GM19099 (cell line): Measurements from ENCODE around the gene DHX29.

Source experiments
- POLR2A ChIP-seq: IDR thresholded peaks from 3 replicates; pipeline ENCODE4 v1.6.1; 2011; ENCODE audit warnings: low read depth; ENCODE audit not compliant: insufficient read length; ENCODE audit errors: extremely low read depth

DHX29 gene, protein sequence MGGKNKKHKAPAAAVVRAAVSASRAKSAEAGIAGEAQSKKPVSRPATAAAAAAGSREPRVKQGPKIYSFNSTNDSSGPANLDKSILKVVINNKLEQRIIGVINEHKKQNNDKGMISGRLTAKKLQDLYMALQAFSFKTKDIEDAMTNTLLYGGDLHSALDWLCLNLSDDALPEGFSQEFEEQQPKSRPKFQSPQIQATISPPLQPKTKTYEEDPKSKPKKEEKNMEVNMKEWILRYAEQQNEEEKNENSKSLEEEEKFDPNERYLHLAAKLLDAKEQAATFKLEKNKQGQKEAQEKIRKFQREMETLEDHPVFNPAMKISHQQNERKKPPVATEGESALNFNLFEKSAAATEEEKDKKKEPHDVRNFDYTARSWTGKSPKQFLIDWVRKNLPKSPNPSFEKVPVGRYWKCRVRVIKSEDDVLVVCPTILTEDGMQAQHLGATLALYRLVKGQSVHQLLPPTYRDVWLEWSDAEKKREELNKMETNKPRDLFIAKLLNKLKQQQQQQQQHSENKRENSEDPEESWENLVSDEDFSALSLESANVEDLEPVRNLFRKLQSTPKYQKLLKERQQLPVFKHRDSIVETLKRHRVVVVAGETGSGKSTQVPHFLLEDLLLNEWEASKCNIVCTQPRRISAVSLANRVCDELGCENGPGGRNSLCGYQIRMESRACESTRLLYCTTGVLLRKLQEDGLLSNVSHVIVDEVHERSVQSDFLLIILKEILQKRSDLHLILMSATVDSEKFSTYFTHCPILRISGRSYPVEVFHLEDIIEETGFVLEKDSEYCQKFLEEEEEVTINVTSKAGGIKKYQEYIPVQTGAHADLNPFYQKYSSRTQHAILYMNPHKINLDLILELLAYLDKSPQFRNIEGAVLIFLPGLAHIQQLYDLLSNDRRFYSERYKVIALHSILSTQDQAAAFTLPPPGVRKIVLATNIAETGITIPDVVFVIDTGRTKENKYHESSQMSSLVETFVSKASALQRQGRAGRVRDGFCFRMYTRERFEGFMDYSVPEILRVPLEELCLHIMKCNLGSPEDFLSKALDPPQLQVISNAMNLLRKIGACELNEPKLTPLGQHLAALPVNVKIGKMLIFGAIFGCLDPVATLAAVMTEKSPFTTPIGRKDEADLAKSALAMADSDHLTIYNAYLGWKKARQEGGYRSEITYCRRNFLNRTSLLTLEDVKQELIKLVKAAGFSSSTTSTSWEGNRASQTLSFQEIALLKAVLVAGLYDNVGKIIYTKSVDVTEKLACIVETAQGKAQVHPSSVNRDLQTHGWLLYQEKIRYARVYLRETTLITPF (N-terminal part only)

DNA sequence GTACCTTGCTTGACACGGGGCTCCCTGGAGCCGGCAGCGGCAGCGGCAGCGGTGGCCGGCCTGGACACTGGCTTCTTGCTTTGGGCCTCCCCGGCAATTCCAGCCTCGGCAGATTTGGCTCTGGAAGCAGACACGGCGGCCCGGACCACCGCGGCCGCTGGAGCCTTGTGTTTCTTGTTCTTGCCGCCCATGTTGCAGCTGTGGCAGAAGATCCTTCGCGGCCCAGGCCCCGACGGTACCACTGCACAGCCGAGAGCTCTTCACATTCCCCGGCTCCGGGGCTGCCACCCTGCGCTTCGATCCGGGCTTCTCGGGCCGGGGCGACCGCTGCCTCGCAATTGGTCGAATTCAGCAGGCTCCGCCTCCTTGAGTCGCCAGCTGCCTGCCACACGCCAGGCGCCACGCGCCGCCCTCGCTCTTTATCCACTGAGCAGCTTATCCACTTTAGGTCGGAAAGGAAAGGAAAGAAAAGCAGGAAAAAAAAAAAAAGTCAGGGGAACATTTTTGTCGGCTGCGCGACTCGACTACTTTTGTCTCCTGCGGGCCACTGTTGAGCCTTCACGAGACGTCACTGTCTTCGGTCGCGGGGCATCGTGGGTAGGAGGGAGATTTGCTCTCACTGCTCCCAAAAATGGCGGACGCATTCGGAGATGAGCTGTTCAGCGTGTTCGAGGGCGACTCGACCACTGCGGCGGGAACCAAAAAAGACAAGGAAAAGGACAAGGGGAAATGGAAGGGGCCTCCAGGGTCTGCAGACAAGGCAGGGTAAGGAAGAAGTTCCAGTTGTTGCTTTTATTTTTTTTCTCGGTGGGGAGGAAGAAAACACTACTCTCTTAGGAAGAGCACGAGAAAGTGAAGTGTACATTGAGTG, at the start of gene DHX29, which contains the start of gene MTREX:
DHX29 (minus strand) TSS at position 312 of the 871 bp plus-strand sequence; CDS start at position 191, 121 bp downstream.
MTREX (plus strand) TSS at position 607 of the 871 bp plus-strand sequence; CDS start at position 632, 25 bp downstream.
- peak; percentile 84 for TF ChIP-seq POLR2A

- no peak for TF ChIP-seq POLR2A
Measured at GRCh38 chr5:55356896-55357295, 49.4 kb upstream of the DHX29 start.

DNA sequence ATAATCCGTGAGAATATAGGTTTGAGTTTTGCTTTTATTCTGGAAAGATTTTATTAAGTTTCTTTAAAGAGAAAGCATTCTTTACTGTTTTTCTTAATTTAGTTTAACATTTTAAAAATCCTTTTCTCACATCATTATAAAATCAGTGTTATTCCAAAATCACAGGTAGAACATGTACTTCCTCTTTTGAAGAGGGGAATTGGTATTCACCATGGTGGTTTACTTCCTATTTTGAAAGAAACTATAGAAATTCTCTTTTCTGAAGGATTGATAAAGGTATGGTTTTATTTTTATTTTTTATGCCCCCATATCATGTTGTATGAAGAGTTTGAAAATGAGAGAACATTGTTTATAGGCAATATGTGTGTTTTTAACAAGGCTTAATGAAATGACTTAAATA, 43.3 kb upstream of the DHX29 start:
- no peak for TF ChIP-seq POLR2A

GRCh38 chr5:55347786-55348185, 40.3 kb upstream of the DHX29 start:
- no peak for TF ChIP-seq POLR2A

GRCh38 chr5:55345327-55345726, 37.8 kb upstream of the DHX29 start:
- TF ChIP-seq POLR2A = no peak

DNA sequence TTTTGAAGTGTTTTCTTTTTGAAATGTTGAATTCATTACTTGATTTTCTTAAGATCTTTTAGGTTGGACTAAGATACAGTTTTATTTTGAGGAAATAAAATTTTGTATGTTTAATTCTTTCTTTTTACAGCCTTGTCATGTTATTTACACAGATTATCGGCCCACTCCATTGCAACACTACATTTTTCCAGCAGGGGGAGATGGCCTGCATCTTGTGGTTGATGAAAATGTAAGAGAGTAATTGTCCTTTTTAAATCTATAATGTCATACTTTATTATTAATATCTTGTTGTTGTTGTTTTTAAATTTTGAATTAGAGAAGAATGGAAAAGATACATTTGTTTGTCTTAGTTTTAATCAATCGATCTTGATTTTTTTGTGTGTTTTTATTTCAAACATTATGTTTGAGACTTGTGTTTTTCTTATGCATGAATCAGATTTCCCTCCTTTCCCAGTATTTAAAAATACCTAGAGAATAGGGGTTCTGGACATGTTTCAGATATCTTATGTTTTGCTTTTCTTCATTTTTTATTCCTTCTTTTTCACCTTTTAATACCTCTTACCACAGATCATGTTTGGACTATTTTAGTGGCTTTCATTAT, 37.0 kb upstream of the DHX29 start:
- TF ChIP-seq POLR2A = no peak

GRCh38 chr5:55343609-55344008, 36.1 kb upstream of the DHX29 start:
- TF ChIP-seq POLR2A = no peak

GRCh38 chr5:55343107-55343506, 35.6 kb upstream of the DHX29 start:
- no peak for TF ChIP-seq POLR2A

GRCh38 chr5:55338810-55339243, 31.3 kb upstream of the DHX29 start:
- TF ChIP-seq POLR2A = no peak

DNA sequence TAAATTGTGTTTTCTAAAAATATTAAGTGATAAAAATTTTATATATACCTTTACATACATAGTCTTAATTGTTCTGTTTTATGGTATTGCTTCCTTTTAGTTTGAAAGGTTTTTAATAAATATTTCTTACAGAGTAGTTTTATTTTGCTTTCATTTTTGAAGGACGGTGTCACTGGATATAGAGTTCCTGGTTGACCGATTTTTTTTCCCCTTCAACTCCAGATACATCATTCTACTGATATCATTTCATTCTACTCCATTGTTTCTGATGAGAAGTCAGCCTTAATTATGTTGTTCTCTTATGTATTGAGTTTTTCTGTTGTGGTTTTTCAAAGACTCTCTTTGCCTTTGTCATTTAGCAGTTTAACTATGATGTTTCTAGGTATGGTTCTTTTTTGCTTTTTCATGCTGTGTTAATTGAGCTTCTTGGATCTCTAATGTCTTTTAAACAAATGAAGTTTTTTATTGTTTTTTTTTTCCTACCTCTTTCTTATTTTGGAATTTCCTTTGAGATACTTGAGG, 30.7 kb upstream of the DHX29 start:
- no peak for TF ChIP-seq POLR2A

DNA sequence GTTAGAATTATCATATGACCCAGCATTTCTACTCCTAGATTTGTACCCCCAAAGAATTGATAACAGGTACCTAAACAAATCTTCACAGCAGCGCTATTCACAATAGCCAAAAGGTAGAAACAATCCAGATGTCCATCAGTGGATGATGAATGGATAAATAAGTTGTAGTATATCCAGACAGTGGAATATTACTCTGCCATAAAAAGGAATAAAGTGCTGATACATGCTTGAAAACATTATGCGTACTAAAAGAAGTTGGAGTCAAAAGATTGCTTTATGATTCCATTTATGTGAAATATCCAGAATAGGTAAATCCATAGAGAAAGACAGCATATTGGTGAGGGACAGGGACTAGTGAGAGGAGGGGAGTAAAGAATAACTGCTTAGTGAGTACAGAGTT, 26.3 kb upstream of the DHX29 start:
- no peak for TF ChIP-seq POLR2A

DNA sequence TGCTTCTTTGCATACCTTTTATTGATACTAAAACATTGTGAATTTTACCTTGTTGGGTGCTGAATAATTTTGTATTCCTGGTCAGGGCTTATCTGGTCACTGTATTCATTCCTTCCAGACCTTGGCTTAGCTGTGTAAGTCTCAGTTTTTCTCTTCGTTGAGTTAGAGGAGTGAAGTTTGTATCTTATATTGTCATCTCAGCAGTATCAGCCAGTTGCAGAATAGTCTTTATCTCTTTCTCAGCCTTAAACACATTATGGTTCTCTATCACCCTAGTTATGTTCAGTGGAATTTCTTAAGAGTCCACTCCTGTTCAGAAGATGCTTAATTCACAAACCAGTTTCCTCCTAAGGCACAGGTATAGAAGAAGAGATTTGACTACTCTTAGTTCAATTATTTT, 25.5 kb upstream of the DHX29 start:
- no peak for TF ChIP-seq POLR2A

DNA sequence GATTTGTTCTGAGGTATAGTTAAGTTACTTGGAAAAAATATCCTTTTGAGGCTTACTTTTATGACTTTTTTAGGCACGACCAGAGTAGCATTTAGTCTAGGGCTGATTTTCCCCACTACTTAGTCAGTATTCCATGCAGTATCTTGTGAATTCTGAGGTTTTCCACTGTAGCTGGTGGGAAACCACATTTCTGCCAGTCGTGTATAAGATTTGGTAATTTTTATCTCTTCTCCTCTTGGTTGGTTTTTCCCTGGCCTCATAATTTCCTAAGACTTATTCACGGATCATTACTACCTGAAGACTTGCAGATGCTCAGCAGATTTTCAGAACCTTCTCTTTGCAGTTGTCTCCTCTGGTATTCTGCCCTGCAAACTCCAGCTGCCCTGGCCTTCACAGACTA, 23.8 kb upstream of the DHX29 start:
- no peak for TF ChIP-seq POLR2A
